K562 (cell line): ENCODE results near the gene BCHE. TPM values are rescaled to one million over a fixed set of nuclear protein-coding genes. Genes with fewer than 3 reads are reported as not detected.

ENCODE experiments used
- ATAC-seq: fragments of 200-7000 bp; cut with Tn5 transposase; 3 replicates; pipeline ENCODE4 v1.9.1; 2020; ENCODE audit warnings: moderate library complexity
- BruUV-seq: library from RNA; stranded (reverse); fragments of 400-500 nt; replicated peaks from 2 replicates; lab custom pipeline; 2021; lab: Mats Ljungman, UMichigan
- CTCF ChIA-PET: fragments of 300-600 bp; formaldehyde crosslinking; extraction: SDS; loops from one replicate; lab custom pipeline; 2021; ENCODE audit warnings: low intra/inter-chr PET ratio; lab: Yijun Ruan, JAX
- POLR2A ChIA-PET: fragments of 300-600, 350-650 bp; sonication (Branson Sonifier 250); formaldehyde crosslinking; extraction: SDS; loops from one replicate; lab custom pipeline; 2021; ENCODE audit warnings: antibody characterized with exemption, inconsistent platforms; lab: Yijun Ruan, JAX
- DNase-seq, 4 experiments: peaks; one replicate each; pipeline versions ENCODE4 v3.0.0 to v3.0.0-alpha.2; 2011 to 2018; ENCODE audit warnings: low spot score in 3 of 4, mixed read lengths in 3 of 4; ENCODE audit errors: extremely low read depth in 1 of 4
- FAIRE-seq: peaks from 2 replicates; lab custom pipeline; 2011; peaks lifted over from hg19 to GRCh38; lab: Jason Lieb, UNC
- H2AFZ ChIP-seq: 2 replicates; pipeline ENCODE4 v1.6.0; 2011; ENCODE audit warnings: low read depth, low read length, control low read depth, inconsistent platforms
- H3K27ac ChIP-seq: fragments of 200-600 bp; 3 replicates; pipeline ENCODE4 v1.8.0; 2011; ENCODE audit warnings: low read depth, mild to moderate bottlenecking, control low read depth, inconsistent platforms, low read length, moderate library complexity, mixed read lengths; ENCODE audit errors: extremely low read depth
- H3K27me3 ChIP-seq, 2 experiments: fragments of 300-600 bp in 1 of 2; 2 replicates in 1 of 2; 3 replicates in 1 of 2; pipeline versions ENCODE4 v1.6.0 to v1.8.0; 2011; ENCODE audit warnings: inconsistent platforms in 2 of 2, low read length in 2 of 2, mild to moderate bottlenecking in 1 of 2, mixed read lengths in 1 of 2, moderate library complexity in 1 of 2; ENCODE audit not compliant: control insufficient read depth in 2 of 2, insufficient read depth in 2 of 2
- H3K36me3 ChIP-seq: fragments of 300-600 bp; 3 replicates; pipeline ENCODE4 v1.8.0; 2011; ENCODE audit warnings: mild to moderate bottlenecking, low read length, inconsistent platforms; ENCODE audit not compliant: control insufficient read depth, insufficient read depth
- H3K4me1 ChIP-seq, 2 experiments: fragments of 200-600 bp in 1 of 2; replicated peaks in 1 of 2; 2 replicates in 1 of 2; 3 replicates in 1 of 2; pipeline versions ENCODE4 v1.5.1 to v1.8.0; 2011; ENCODE audit warnings: inconsistent platforms in 2 of 2, low read length in 2 of 2, mild to moderate bottlenecking in 1 of 2, mixed read lengths in 1 of 2, moderate library complexity in 1 of 2; ENCODE audit not compliant: control insufficient read depth in 2 of 2, insufficient read depth in 2 of 2
- H3K4me2 ChIP-seq: 2 replicates; pipeline ENCODE4 v1.6.1; 2011; ENCODE audit warnings: low read length, control low read depth, inconsistent platforms, mixed read lengths; ENCODE audit not compliant: insufficient read depth
- H3K4me3 ChIP-seq: fragments of 200-600 bp; sonication (generic), shearing (Covaris generic); 2 replicates; pipeline ENCODE4 v1.5.1; 2016; ENCODE audit warnings: control low read depth, inconsistent platforms
- H3K79me2 ChIP-seq: fragments of 200-600 bp; 3 replicates; pipeline ENCODE4 v1.8.0; 2011; ENCODE audit warnings: low read length, inconsistent platforms; ENCODE audit not compliant: control insufficient read depth, insufficient read depth
- H3K9ac ChIP-seq, 2 experiments: 2 replicates each; pipeline versions ENCODE4 v1.6.0 to v1.6.1; 2011; ENCODE audit warnings: low read depth in 2 of 2, low read length in 2 of 2, control low read depth in 1 of 2, inconsistent platforms in 1 of 2, mild to moderate bottlenecking in 1 of 2, mixed read lengths in 1 of 2; ENCODE audit not compliant: insufficient read depth in 1 of 2
- H3K9me1 ChIP-seq: one replicate; pipeline ENCODE4 v1.6.0; 2011; ENCODE audit warnings: inconsistent platforms, mild to moderate bottlenecking, low read length, moderate library complexity; ENCODE audit not compliant: control insufficient read depth, insufficient read depth
- H3K9me3 ChIP-seq: replicated peaks from 2 replicates; pipeline ENCODE4 v1.5.1; 2011; ENCODE audit warnings: low read depth, low read length, inconsistent platforms; ENCODE audit not compliant: control insufficient read depth, insufficient read depth
- H4K20me1 ChIP-seq: replicated peaks from 2 replicates; pipeline ENCODE4 v1.6.1; 2011; ENCODE audit warnings: low read length, inconsistent platforms, mixed read lengths; ENCODE audit not compliant: control insufficient read depth, insufficient read depth
- CC2D1A ChIP-seq: fragments of 450-650 bp; IDR thresholded peaks from 2 replicates; pipeline ENCODE4 v1.6.1; 2017; ENCODE audit warnings: mild to moderate bottlenecking
- CCAR2 ChIP-seq: fragments of 200-400 bp; formaldehyde crosslinking; IDR thresholded peaks from 2 replicates; pipeline ENCODE4 v1.6.1; 2017; ENCODE audit warnings: mild to moderate bottlenecking, low read depth, low read length
- CEBPB ChIP-seq: fragments of 450-650 bp; IDR thresholded peaks from 2 replicates; pipeline ENCODE4 v1.6.1; 2016; ENCODE audit warnings: missing genetic modification characterization, missing compliant biosample characterization
- DNMT1 ChIP-seq: fragments of 450-650 bp; IDR thresholded peaks from 2 replicates; pipeline ENCODE4 v1.6.1; 2016; ENCODE audit warnings: antibody characterized with exemption, mild to moderate bottlenecking
- FOXA3 ChIP-seq, 2 experiments: fragments of 450-650 bp in 1 of 2; sonication (generic) in 1 of 2; formaldehyde crosslinking; IDR thresholded peaks in 1 of 2; conservative IDR thresholded peaks in 1 of 2; 2 replicates each; pipeline versions ENCODE4 v1.4.0 to v1.8.0; 2020 to 2022; ENCODE audit warnings: mild to moderate bottlenecking in 2 of 2, missing genetic modification reagents in 1 of 2
- HMG20A ChIP-seq: fragments of 450-650 bp; formaldehyde crosslinking; conservative IDR thresholded peaks from 2 replicates; pipeline ENCODE4 v1.4.0; 2020; ENCODE audit warnings: mild to moderate bottlenecking, mixed read lengths
- PRDM10 ChIP-seq: fragments of 450-650 bp; IDR thresholded peaks from 2 replicates; pipeline ENCODE4 v1.6.1; 2018; ENCODE audit not compliant: partially characterized antibody
- RBM34 ChIP-seq: fragments of 200-400 bp; formaldehyde crosslinking; IDR thresholded peaks from 2 replicates; pipeline ENCODE4 v1.6.1; 2018; ENCODE audit warnings: low read length, borderline replicate concordance; ENCODE audit not compliant: insufficient read depth
- STAT5B ChIP-seq: fragments of 250-450 bp; sonication (Bioruptor Pico); IDR thresholded peaks from 2 replicates; pipeline ENCODE4 v1.8.0; 2021; ENCODE audit warnings: mild to moderate bottlenecking, inconsistent platforms
- ZC3H8 ChIP-seq: fragments of 450-650 bp; IDR thresholded peaks from 2 replicates; pipeline ENCODE4 v1.6.1; 2017
- WGBS: fragments of 100-300 bp; shearing (Covaris generic); methylation state at CpG from one replicate; pipeline ENCODE4 v1.1.6; 2016; ENCODE audit warnings: low coverage, mixed read lengths; ENCODE audit not compliant: insufficient coverage; ENCODE audit errors: missing lambda C conversion rate; 5-methylcytosine and 5-hydroxymethylcytosine counted together
- in situ Hi-C: fragments of 300-500 bp; cut with MboI; formaldehyde crosslinking; loops from 4 replicates; pipeline ENCODE4 v1.15.0; 2018; ENCODE audit warnings: inconsistent platforms, mixed read lengths
- intact Hi-C: fragments of 100-400 bp; cut with micrococcal nuclease; formaldehyde crosslinking; loops from 2 replicates; pipeline ENCODE4 v1.14.2; 2022
- polyA plus RNA-seq, 8 experiments: library from polyadenylated mRNA; depleted of rRNA in 4 of 8; stranded (reverse) in 5 of 8; unstranded in 3 of 8; fragments of >200 nt; fragmentation: Nextera tagmentation in 2 of 8; fragmentation: Illumina TruSeq in 1 of 8; extraction: Ambion mirVana in 2 of 8; extraction: Trizol in 1 of 8; gene quantifications; 2 replicates each; pipeline versions ENCODE4 v1.2.1 to v1.2.3, GENCODE V29; 2011 to 2014; ENCODE audit warnings: inconsistent platforms in 1 of 8, missing spikeins in 1 of 8
- total RNA-seq, 7 experiments: library from RNA; depleted of rRNA in 6 of 7; stranded (reverse); fragments of >200 nt in 6 of 7; fragmentation: Illumina TruSeq in 2 of 7; extraction: Trizol in 2 of 7; gene quantifications; 2 replicates each; pipeline versions ENCODE4 v1.2.1 to v1.2.3, GENCODE V29; 2011 to 2021; ENCODE audit warnings: low replicate concordance in 1 of 7

The BCHE gene
- total and polyA plus RNA-seq, 9 of the 15 experiments (the other 6 are each of a cell fraction or from before 2014, with no cell fraction given): 0.09 to 0.24 (median 0.12) TPM; not detected in 2

GRCh38 chr3:165788531-165788930 is 48.7 kb downstream of the BCHE start:
- Histone ChIP-seq H3K9me3 (0 out of 2 replicates have a peak, but pooled peaks cover 2% of the 10 kb centered on the region), H3K4me2 (no peak overlapping the region), H3K9me1 (no peaks in the 10 kb centered on the region), H3K4me1 (no peaks in the 10 kb centered on the region), H4K20me1 (no peaks in the 10 kb centered on the region), H3K27ac (no peak overlapping the region), H3K9ac (no peak overlapping the region), H3K79me2 (no peaks in the 10 kb centered on the region), H3K4me3 (no peak overlapping the region), H3K27me3 (no peaks in the 10 kb centered on the region), H2AFZ (no peak overlapping the region), H3K36me3 (no peaks in the 10 kb centered on the region)
- no TSS peak for BruUV-seq
- intact Hi-C loops: no loop called here
- 0% methylated on average over 4 of the region's 4 CpGs for WGBS
- ChIA-PET CTCF (no interaction called here), POLR2A (no interaction called here)
- DNase-seq (no peak), ATAC-seq (no peak), FAIRE-seq (no peak)
- in situ Hi-C loops: no loop called here
- TF ChIP-seq CC2D1A: no peak
- no peak for TF ChIP-seq DNMT1
- no peak for TF ChIP-seq PRDM10
- no peak for TF ChIP-seq ZC3H8
- no peak for TF ChIP-seq RBM34
- no peak for TF ChIP-seq CCAR2
- TF ChIP-seq FOXA3 (CRISPR knock-in tag; conservative IDR thresholded peaks at IDR 0.05 in 1 of 2, IDR thresholded peaks at IDR 0.05 in 1 of 2): no peak
- TF ChIP-seq HMG20A (CRISPR knock-in tag): no peak
- TF ChIP-seq STAT5B (CRISPR knock-in tag): no peak
- TF ChIP-seq CEBPB (tag): no peak
